ENCODE results near the gene PTPRJ. TPM values are rescaled to one million over a fixed set of nuclear protein-coding genes. Genes with fewer than 3 reads are reported as not detected.

The PTPRJ gene
- total RNA-seq, 1 experiment from 2014 or later: 43.7 TPM

DNA sequence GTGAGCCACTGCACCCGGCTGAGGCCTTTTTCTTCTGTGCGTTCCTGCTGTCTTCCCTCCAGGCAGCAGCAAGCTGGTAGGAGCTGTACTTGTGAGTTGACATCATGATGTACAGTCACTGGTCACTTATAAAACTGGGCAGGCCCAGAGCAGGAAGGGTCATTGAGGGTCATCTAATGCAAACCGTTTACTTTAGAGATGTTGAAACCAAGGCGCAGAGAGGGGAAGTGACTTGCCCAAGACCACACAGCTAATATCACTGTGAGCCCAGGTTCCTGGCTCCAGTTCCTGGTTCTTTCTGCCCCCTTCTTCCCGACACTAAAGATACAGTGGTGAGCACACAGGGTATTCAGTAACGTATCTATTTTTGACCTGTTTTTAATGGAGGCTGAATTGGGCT lies 27.3 kb downstream of the PTPRJ start:
- ChIA-PET POLR2A (ENCODE audit: unreplicated experiment) (interaction anchor here (0.6 kb wide), 1 partner anchor 535 kb away, joined by 3 read pairs; no protein-coding TSS in a partner anchor), CTCF (no interaction called here)
- peaks cover 17% of the 10 kb centered on the region for H4K20me1 ChIP-seq (ENCODE audit: insufficient read depth)
- H3F3A ChIP-seq (ENCODE audit: insufficient read depth, low read depth): peaks cover 35% of the 10 kb centered on the region
- no peak for TF ChIP-seq EZH2 (IDR thresholded peaks at IDR 0.05; ENCODE audit: low read depth)
- peaks cover 98% of the 10 kb centered on the region for H3K79me2 ChIP-seq (ENCODE audit: low read depth)
- intact Hi-C loops (cut with micrococcal nuclease; ENCODE audit: unreplicated experiment): loop anchor here (2.0 kb wide), 1 partner anchor 17 kb away; no protein-coding TSS in a partner anchor
- no peak overlapping the region for H2AFZ ChIP-seq
- DNase-seq: no peak
- H3K9me2 ChIP-seq (ENCODE audit: insufficient read depth): no peaks in the 10 kb centered on the region
- peaks cover 41% of the 10 kb centered on the region for H3K4me1 ChIP-seq (replicated peaks; ENCODE audit: insufficient read depth)
- H3K36me3 ChIP-seq (ENCODE audit: low read depth): no peaks in the 10 kb centered on the region
- no TSS peak for BruUV-seq (replicated peaks)
- no peaks in the 10 kb centered on the region for H3K27me3 ChIP-seq (ENCODE audit: insufficient read depth, low read depth)
- peak overlapping the region; percentile 88 for H3K27ac ChIP-seq
- H3K4me3 ChIP-seq: no peak overlapping the region
- H3K9me3 ChIP-seq (ENCODE audit: insufficient read depth, low read depth): no peaks in the 10 kb centered on the region
- no peak overlapping the region for H3K4me2 ChIP-seq

DNA sequence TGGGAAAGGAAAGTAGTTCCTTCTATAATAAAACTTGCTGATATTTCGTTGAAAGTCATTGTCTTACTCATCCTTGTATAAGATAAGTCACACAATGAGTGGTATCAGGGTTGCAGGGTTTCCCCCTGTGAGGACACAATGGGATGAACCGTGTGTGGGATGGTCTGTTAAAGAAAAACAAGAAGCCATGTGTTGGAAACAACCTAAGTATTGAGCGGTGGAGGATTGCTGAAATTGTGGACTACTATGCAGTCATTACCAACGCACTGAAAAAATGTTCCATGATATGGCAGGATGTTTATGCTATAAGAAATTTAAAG lies 28.6 kb downstream of the PTPRJ start:
- POLR2A ChIA-PET (ENCODE audit: unreplicated experiment): no interaction called here
- H4K20me1 ChIP-seq (ENCODE audit: insufficient read depth): peaks cover 13% of the 10 kb centered on the region
- H3K27me3 ChIP-seq (ENCODE audit: insufficient read depth, low read depth): no peaks in the 10 kb centered on the region
- no peak for DNase-seq
- BruUV-seq (replicated peaks): no TSS peak
- no peaks in the 10 kb centered on the region for H3K9me2 ChIP-seq (ENCODE audit: insufficient read depth)
- H3K79me2 ChIP-seq (ENCODE audit: low read depth): peaks cover 97% of the 10 kb centered on the region
- CTCF ChIA-PET: no interaction called here
- H3K4me2 ChIP-seq: no peak overlapping the region
- no peak overlapping the region for H2AFZ ChIP-seq
- H3K4me3 ChIP-seq: no peak overlapping the region
- H3K36me3 ChIP-seq (ENCODE audit: low read depth): no peaks in the 10 kb centered on the region
- TF ChIP-seq EZH2 (IDR thresholded peaks at IDR 0.05; ENCODE audit: low read depth): no peak
- TF ChIP-seq, protein P1, sequence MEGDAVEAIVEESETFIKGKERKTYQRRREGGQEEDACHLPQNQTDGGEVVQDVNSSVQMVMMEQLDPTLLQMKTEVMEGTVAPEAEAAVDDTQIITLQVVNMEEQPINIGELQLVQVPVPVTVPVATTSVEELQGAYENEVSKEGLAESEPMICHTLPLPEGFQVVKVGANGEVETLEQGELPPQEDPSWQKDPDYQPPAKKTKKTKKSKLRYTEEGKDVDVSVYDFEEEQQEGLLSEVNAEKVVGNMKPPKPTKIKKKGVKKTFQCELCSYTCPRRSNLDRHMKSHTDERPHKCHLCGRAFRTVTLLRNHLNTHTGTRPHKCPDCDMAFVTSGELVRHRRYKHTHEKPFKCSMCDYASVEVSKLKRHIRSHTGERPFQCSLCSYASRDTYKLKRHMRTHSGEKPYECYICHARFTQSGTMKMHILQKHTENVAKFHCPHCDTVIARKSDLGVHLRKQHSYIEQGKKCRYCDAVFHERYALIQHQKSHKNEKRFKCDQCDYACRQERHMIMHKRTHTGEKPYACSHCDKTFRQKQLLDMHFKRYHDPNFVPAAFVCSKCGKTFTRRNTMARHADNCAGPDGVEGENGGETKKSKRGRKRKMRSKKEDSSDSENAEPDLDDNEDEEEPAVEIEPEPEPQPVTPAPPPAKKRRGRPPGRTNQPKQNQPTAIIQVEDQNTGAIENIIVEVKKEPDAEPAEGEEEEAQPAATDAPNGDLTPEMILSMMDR (conservative IDR thresholded peaks at IDR 0.05): no peak
- intact Hi-C loops (cut with micrococcal nuclease; ENCODE audit: unreplicated experiment): no loop called here
- no peaks in the 10 kb centered on the region for H3K9me3 ChIP-seq (ENCODE audit: insufficient read depth, low read depth)
- H3K4me1 ChIP-seq (replicated peaks; ENCODE audit: insufficient read depth): peaks cover 45% of the 10 kb centered on the region
- no peak overlapping the region for H3K27ac ChIP-seq
- H3F3A ChIP-seq (ENCODE audit: insufficient read depth, low read depth): peaks cover 32% of the 10 kb centered on the region

GRCh38 chr11:48011102-48011797 lies 30.9 kb downstream of the PTPRJ start:
- ChIA-PET POLR2A (ENCODE audit: unreplicated experiment) (interaction anchor here (0.6 kb wide), 1 partner anchor 33 kb away, joined by 7 read pairs; no protein-coding TSS in a partner anchor), CTCF (no interaction called here)
- intact Hi-C loops (cut with micrococcal nuclease; ENCODE audit: unreplicated experiment): no loop called here
- BruUV-seq (replicated peaks): no TSS peak
- Histone ChIP-seq H3K4me3 (no peak overlapping the region), H3K4me2 (no peak overlapping the region), H2AFZ (no peak overlapping the region), H3K79me2 (ENCODE audit: low read depth) (peaks cover 97% of the 10 kb centered on the region), H3K27ac (no peak overlapping the region), H4K20me1 (ENCODE audit: insufficient read depth) (peaks cover 13% of the 10 kb centered on the region), H3K27me3 (ENCODE audit: insufficient read depth, low read depth) (no peaks in the 10 kb centered on the region), H3K9me2 (ENCODE audit: insufficient read depth) (no peaks in the 10 kb centered on the region), H3K36me3 (ENCODE audit: low read depth) (no peaks in the 10 kb centered on the region), H3F3A (ENCODE audit: insufficient read depth, low read depth) (peaks cover 20% of the 10 kb centered on the region), H3K4me1 (replicated peaks; ENCODE audit: insufficient read depth) (peaks cover 37% of the 10 kb centered on the region), H3K9me3 (ENCODE audit: insufficient read depth, low read depth) (no peaks in the 10 kb centered on the region)
- TF ChIP-seq EZH2 (IDR thresholded peaks at IDR 0.05; ENCODE audit: low read depth): no peak
- TF ChIP-seq, protein P1 (conservative IDR thresholded peaks at IDR 0.05): no peak
- no peak for DNase-seq

Measured in PC-9 (cell line).